ENCODE data around the gene PAH. TPM values are rescaled to one million over a fixed set of nuclear protein-coding genes. Genes with fewer than 3 reads are reported as not detected.

Gene PAH
- total and polyA plus RNA-seq, 2 of the 8 experiments (the other 6 are each of a cell fraction or from before 2014, with no cell fraction given) = 3.9 to 9.0 TPM

DNA sequence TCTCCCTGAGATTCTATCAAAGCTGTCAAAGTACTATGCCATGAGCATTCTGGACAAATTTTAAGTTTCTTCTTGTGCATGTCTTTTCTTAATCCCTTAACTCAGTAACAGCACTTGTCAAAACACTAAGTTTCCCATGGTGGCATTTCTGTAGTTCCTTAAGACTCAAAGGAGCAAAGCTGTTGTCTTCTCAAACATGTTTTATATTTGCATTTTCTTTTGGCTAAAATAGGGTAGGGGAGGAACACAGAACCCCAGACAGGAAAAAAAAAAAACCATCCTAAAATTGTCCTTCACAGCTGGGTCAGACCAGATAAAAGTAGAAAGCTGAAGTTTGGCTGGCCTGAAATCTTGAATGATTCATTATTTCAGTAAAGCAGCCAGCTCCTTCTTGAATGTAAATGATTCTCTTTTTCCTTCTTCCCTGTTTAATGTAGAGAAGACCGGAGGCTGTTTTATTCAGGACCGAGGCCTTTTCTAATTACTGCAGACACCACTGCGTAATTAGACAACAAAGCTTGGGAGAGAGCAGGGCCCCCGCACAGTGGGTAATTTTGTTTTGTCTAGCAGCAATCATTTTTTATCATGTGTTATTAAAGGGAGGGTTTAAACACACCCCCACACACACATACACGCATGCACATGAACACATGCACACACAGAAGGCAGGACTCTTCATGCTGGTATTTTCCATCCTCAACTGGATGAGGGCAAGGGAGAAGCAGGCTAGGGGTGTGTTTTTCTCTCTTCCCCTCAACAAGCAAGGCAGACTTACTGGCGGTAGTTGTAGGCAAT, 51.0 kb downstream of the PAH start (continued):
- TF ChIP-seq HDAC6 (IDR thresholded peaks at IDR 0.05; ENCODE audit: low read depth, low read length) = no peak
- TF ChIP-seq CTBP2 (IDR thresholded peaks at IDR 0.05; ENCODE audit: borderline replicate concordance, insufficient read depth, insufficient read length, low read length) = no peak
- no peak for TF ChIP-seq CHD2 (IDR thresholded peaks at IDR 0.05; ENCODE audit: low read length)

All from H1 (cell line).